Measurements from ENCODE around the gene AUH. TPM values are rescaled to one million over a fixed set of nuclear protein-coding genes. Genes with fewer than 3 reads are reported as not detected.

Gene AUH
- total and polyA plus RNA-seq, 2 donors from 2014 or later: 31.6 to 63.5 TPM

DNA sequence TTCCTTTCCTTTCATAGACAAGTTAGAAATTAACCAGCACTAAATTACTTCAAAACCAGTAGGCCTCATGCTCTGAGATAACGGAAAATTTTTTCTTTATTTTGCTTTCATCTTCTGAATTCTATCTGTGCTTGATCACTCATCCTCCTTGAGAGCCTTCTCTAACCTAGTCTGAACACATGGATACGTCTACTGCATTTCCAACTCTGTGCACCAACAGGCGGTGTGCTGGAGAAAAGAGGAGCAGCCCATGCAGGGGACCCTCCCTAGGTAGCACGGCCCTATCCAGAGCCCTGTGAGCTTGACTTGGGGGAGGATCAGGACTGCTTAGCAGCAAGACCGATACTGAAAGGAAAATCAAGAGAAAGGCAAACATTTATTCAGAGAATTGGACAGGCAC is 149.8 kb downstream of the AUH start:
- H3K4me1 ChIP-seq (ENCODE audit: control insufficient read depth in 2 of 3, insufficient read depth in 2 of 3, low read depth in 1 of 3, low read length in 3 of 3): peaks cover 0 to 45% (median 24%) of the 10 kb centered on the region in 3 donors
- TF ChIP-seq, protein P1, sequence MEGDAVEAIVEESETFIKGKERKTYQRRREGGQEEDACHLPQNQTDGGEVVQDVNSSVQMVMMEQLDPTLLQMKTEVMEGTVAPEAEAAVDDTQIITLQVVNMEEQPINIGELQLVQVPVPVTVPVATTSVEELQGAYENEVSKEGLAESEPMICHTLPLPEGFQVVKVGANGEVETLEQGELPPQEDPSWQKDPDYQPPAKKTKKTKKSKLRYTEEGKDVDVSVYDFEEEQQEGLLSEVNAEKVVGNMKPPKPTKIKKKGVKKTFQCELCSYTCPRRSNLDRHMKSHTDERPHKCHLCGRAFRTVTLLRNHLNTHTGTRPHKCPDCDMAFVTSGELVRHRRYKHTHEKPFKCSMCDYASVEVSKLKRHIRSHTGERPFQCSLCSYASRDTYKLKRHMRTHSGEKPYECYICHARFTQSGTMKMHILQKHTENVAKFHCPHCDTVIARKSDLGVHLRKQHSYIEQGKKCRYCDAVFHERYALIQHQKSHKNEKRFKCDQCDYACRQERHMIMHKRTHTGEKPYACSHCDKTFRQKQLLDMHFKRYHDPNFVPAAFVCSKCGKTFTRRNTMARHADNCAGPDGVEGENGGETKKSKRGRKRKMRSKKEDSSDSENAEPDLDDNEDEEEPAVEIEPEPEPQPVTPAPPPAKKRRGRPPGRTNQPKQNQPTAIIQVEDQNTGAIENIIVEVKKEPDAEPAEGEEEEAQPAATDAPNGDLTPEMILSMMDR (IDR thresholded peaks at IDR 0.05; ENCODE audit: borderline replicate concordance, extremely low read depth, insufficient read depth): no peak
- no peaks in the 10 kb centered on the region for H3K27me3 ChIP-seq (ENCODE audit: control insufficient read depth, insufficient read depth, low read length)
- FAIRE-seq: no peak
- H3K27ac ChIP-seq (ENCODE audit: low read depth in 2 of 2, low read length in 2 of 2): peak overlapping the region; percentile 50 to 68
- peak overlapping the region in 1 of 3 donors; percentile 32 for H3K9ac ChIP-seq (ENCODE audit: low read length in 3 of 3)
- intact Hi-C loops (cut with DNase I): no loop called here
- peak in 1 of 5 donors; percentile 29 for DNase-seq
- H3K4me3 ChIP-seq (ENCODE audit: low read length in 3 of 3): peak overlapping the region in 1 of 3 donors; percentile 28
- H3K36me3 ChIP-seq (ENCODE audit: control insufficient read depth in 2 of 3, insufficient read depth in 3 of 3, low read length in 3 of 3): no peaks in the 10 kb centered on the region
- H3K9me3 ChIP-seq (ENCODE audit: control insufficient read depth in 2 of 3, insufficient read depth in 1 of 3, low read length in 3 of 3): no peaks in the 10 kb centered on the region

DNA sequence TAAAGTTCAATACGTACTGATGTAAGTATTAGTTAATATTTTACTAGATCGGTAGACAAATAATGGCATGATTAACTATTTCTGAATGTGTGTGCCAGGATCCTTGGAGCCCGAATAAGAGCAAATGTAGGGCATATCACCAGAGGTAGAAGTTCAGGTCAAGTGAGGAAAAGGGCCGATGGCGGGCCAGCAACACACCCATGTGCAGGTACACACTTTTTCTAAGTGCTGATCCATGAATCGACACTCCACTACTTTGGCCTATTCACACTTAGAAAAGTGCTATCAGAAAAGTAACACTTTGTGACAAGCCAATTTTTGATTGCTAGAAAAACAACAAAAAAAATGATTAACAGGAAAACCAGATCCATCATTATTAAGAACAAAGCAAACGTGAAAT is 150.3 kb downstream of the AUH start:
- H3K9ac ChIP-seq (ENCODE audit: low read length in 3 of 3): peak overlapping the region in 1 of 3 donors; percentile 32
- no peak for DNase-seq
- intact Hi-C loops (cut with DNase I): no loop called here
- no peaks in the 10 kb centered on the region for H3K9me3 ChIP-seq (ENCODE audit: control insufficient read depth in 2 of 3, insufficient read depth in 1 of 3, low read length in 3 of 3)
- peak overlapping the region; percentile 50 to 68 for H3K27ac ChIP-seq (ENCODE audit: low read depth in 2 of 2, low read length in 2 of 2)
- no peak for FAIRE-seq
- H3K27me3 ChIP-seq (ENCODE audit: control insufficient read depth, insufficient read depth, low read length): no peaks in the 10 kb centered on the region
- H3K36me3 ChIP-seq (ENCODE audit: control insufficient read depth in 2 of 3, insufficient read depth in 3 of 3, low read length in 3 of 3): no peaks in the 10 kb centered on the region
- peak overlapping the region in 1 of 3 donors; percentile 28 for H3K4me3 ChIP-seq (ENCODE audit: low read length in 3 of 3)
- peaks cover 0 to 45% (median 24%) of the 10 kb centered on the region in 3 donors for H3K4me1 ChIP-seq (ENCODE audit: control insufficient read depth in 2 of 3, insufficient read depth in 2 of 3, low read depth in 1 of 3, low read length in 3 of 3)
- TF ChIP-seq, protein P1 (IDR thresholded peaks at IDR 0.05; ENCODE audit: borderline replicate concordance, extremely low read depth, insufficient read depth): no peak

DNA sequence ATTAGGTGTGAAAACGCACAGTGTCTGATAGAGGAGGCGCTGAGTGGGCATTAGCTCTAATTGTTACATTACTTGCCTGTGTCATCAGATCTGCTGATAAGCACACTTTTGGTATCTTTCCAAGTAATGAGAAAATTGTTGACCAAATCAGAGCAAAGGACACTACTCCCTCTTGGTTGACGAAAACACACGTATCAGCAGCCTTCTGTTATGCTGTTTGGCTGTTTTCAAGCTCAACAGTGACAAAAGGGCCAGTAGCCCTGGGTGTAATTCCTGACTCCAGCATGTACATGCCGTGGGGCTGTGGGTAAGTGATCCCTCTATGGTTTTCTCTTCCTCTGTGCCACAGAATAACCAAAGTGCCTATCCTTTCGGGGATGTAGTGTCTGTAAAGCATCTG is 151.4 kb downstream of the AUH start:
- no peaks in the 10 kb centered on the region for H3K36me3 ChIP-seq (ENCODE audit: control insufficient read depth in 2 of 3, insufficient read depth in 3 of 3, low read length in 3 of 3)
- H3K4me1 ChIP-seq (ENCODE audit: control insufficient read depth in 2 of 3, insufficient read depth in 2 of 3, low read depth in 1 of 3, low read length in 3 of 3): peaks cover 0 to 45% (median 24%) of the 10 kb centered on the region in 3 donors
- peak overlapping the region in 1 of 3 donors; percentile 43 for H3K9ac ChIP-seq (ENCODE audit: low read length in 3 of 3)
- H3K4me3 ChIP-seq (ENCODE audit: low read length in 3 of 3): peak overlapping the region in 1 of 3 donors; percentile 8
- H3K27me3 ChIP-seq (ENCODE audit: control insufficient read depth, insufficient read depth, low read length): no peaks in the 10 kb centered on the region
- peak overlapping the region; percentile 66 to 81 for H3K27ac ChIP-seq (ENCODE audit: low read depth in 2 of 2, low read length in 2 of 2)
- FAIRE-seq (no peak), DNase-seq (no peak)
- H3K9me3 ChIP-seq (ENCODE audit: control insufficient read depth in 2 of 3, insufficient read depth in 1 of 3, low read length in 3 of 3): no peaks in the 10 kb centered on the region
- intact Hi-C loops (cut with DNase I): no loop called here
- TF ChIP-seq, protein P1 (IDR thresholded peaks at IDR 0.05; ENCODE audit: borderline replicate concordance, extremely low read depth, insufficient read depth): no peak

DNA sequence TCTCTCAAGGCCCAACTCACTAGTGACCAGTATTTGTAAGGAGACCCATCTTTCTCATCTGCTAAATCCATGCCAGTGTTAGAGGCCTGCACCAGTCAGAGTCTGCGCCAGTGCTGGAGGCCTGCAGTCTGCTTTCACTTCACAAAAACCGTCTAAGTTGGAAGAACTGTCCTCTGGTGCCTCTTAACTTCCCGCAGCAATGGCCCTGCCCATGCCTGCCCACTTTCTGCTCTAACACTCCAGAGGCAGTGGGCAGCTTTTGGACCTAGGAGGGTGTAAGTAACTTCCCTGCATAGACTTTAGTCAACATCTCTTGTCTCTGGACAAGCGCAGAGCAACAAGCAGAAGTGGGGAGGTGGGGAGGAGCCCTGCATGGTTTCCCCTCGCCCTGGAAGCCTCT is 152.9 kb downstream of the AUH start:
- no peak for FAIRE-seq
- Histone ChIP-seq H3K4me3 (ENCODE audit: low read length in 3 of 3) (no peak overlapping the region), H3K36me3 (ENCODE audit: control insufficient read depth in 2 of 3, insufficient read depth in 3 of 3, low read length in 3 of 3) (no peaks in the 10 kb centered on the region), H3K9me3 (ENCODE audit: control insufficient read depth in 2 of 3, insufficient read depth in 1 of 3, low read length in 3 of 3) (no peaks in the 10 kb centered on the region), H3K9ac (ENCODE audit: low read length in 3 of 3) (no peak overlapping the region), H3K4me1 (ENCODE audit: control insufficient read depth in 2 of 3, insufficient read depth in 2 of 3, low read depth in 1 of 3, low read length in 3 of 3) (peaks cover 0 to 45% (median 24%) of the 10 kb centered on the region in 3 donors), H3K27me3 (ENCODE audit: control insufficient read depth, insufficient read depth, low read length) (no peaks in the 10 kb centered on the region), H3K27ac (ENCODE audit: low read depth in 2 of 2, low read length in 2 of 2) (peak overlapping the region; percentile 79 to 95)
- TF ChIP-seq, protein P1 (IDR thresholded peaks at IDR 0.05; ENCODE audit: borderline replicate concordance, extremely low read depth, insufficient read depth): no peak
- peak in 1 of 5 donors; percentile 29 for DNase-seq
- intact Hi-C loops (cut with DNase I): no loop called here

Data from kidney (tissue), 14 donors.